HG02763 (cell line): ENCODE measurements around the gene DERA.
"Not testable (repeated sequence)": the region's sequence is repeated elsewhere in the genome, so short reads cannot be mapped to it uniquely, and the experiment has no call there.

Source experiments
- ATAC-seq: cut with Tn5 transposase; IDR thresholded peaks from one replicate; pipeline ENCODE4 v1.9.1; 2021; ENCODE audit warnings: mild to moderate bottlenecking, moderate library complexity; ENCODE audit not compliant: unreplicated experiment

Gene DERA

DNA sequence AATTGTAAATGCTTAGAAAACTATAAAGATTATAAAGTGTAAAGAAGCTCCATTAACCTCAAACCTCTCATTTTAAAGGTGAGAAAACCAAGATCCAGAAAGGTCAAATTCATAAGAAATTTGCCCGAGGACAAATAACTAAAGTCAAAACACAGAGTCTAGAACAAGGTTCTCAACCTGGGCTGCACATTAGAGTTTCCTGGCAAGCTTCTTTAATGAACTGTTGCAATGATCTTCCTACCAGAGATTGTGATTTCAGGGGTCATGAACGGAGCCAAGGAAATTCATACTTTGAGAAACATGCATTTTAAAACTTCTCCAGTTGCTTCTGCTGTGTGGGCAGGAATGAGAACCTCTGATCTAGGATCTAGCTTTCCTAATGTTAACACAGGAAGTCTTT, 86.8 kb downstream of the DERA start:
- no peak for ATAC-seq

- ATAC-seq, result no peak
Measured at GRCh38 chr12:16002880-16003279, 91.7 kb downstream of the DERA start.

DNA sequence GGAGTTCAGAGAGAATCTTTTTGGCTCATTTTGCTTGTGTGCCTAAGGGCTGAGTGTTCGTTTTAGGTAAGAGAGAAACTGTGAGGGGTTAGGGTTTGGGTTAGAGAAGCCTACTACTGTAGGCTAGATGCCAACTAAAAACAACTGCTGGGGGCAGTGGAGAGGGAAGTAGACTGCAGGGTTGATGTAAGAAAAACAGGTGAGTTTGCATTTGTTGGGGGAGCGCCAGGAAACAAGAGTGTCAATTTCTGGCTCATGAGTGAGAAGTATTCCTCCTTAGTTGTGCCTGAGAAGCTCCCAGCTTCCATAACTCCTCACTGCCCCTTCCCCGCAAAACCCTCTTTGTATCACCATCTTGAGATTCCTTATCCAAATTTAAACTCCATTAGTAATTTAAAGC, 92.3 kb downstream of the DERA start:
- ATAC-seq, result no peak

GRCh38 chr12:16006752-16007151, 95.6 kb downstream of the DERA start:
- ATAC-seq, result no peak

DNA sequence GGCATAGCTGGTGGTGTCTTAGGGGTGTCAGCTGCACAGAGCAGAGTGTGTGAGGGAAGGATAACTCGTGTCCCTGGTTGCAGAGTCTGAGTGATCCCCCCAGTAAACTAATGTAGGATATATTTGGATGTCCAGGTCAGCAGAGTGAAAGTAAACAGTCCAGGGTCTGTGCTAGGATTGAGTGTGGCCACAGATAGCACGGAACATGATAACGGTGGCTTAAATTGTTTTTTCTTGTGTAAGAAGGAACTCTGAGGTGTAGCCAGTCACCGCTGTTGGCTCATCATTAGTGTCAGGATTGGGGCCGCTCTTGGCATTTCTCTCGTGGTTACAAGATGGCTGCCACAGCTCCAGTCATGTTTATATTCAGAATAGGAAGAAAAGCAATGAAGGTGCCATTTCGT, 97.3 kb downstream of the DERA start:
- no peak for ATAC-seq

DNA sequence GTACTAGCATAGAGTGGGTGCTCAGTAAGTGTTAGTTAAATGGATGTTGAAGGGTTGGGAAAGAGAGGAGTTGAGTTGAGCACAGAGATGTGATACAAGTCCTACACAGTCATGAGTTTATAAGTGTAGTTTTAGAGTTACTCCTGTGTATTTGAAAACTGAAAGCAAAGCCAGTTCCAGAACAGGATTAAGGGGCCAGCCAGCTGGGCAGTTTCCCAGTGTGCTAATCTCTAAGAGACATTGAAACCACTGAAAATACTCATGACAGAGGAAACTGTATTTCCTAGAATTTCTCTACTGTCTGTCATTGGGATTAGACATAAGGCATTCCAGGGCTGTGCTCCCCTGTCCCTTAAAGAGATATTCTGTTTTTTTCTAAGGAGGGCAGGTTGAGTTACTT, 101.0 kb downstream of the DERA start:
- ATAC-seq, result no peak

DNA sequence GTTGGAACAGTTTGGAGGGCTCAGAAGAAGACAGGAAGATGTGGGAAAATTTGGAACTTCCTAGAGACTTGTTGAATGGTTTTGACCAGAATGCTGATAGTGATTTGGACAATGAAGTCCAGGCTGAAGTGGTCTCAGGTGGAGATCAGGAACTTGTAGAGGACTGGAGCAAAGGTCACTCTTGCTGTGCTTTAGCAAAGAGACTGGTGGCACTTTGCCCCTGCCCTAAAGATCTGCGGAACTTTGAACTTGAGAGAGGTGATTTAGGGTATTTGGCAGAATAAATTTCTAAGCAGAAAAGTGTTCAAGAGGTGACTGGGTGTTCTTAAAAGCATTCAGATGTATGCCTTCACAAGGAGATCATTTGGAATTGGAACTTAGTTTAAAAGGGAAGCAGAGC, 102.6 kb downstream of the DERA start:
- not testable (repeated sequence) for ATAC-seq

GRCh38 chr12:16014394-16014793, 103.3 kb downstream of the DERA start:
- not testable (repeated sequence) for ATAC-seq

- ATAC-seq, result no peak
Measured at GRCh38 chr12:16016748-16017147, 105.6 kb downstream of the DERA start.

- ATAC-seq, result no peak
Measured at GRCh38 chr12:16018306-16018705, 107.2 kb downstream of the DERA start.

GRCh38 chr12:16019136-16019535, 108.0 kb downstream of the DERA start:
- no peak for ATAC-seq

- no peak for ATAC-seq
Measured at GRCh38 chr12:16020031-16020430, 108.9 kb downstream of the DERA start.

GRCh38 chr12:16021026-16021425, 109.9 kb downstream of the DERA start:
- no peak for ATAC-seq

- no peak for ATAC-seq
Measured at GRCh38 chr12:16021676-16022075, 110.5 kb downstream of the DERA start.

GRCh38 chr12:16027002-16027401, 115.9 kb downstream of the DERA start:
- no peak for ATAC-seq

DNA sequence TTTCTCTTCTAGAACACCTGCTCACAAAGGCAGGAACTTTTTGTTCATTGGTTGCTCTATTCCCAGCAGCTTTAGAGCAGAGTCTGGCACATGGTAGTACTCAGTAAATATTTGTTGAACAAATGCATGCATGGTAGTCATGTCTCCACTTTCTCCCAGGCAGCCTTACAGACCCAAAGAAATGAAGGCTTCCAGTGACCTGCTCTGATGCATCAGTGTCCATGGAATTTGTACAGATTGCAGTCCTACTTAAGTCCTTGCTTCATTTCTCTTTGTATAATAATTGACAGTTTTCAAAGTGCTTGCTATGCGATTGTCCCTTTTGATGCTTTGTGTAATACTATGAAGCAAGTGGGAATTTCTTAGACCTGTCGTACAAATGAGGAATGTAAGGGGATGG, 119.6 kb downstream of the DERA start:
- no peak for ATAC-seq

GRCh38 chr12:16034136-16034817, 123.1 kb downstream of the DERA start:
- no peak for ATAC-seq

DNA sequence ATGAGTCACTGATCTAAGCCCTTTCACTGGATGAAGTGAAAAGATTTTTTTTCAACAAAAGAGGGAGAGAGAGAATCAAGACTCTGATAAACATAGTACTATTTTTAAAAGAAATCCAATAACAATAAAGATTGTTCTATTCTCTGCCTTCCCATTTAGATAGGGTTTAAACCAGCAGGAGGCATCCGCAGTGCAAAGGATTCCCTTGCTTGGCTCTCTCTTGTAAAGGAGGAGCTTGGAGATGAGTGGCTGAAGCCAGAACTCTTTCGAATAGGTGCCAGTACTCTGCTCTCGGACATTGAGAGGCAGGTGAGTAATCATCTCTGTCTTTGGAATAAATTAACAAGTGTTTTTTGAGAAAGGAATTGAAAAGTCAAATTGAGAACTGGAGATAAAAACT, 124.9 kb downstream of the DERA start:
- ATAC-seq, result no peak

DNA sequence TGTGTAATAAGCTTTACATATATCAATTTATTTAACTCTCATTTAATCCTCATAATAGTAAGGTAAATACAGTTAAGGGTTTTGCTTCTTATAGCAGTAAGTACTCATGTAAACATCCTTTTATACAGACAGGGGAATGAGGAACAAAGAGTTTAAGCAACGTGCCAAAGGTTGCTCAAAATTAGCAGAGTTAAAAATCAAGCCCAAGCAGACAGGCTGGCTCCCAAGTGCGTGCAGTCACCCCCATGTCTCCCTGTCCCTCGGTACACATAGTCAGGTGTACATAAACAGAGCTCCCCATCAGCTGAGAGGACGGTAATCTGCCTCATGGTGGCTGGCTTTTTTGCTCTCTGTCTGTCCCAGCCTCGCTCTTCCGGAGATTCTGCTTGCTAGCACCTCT, 126.4 kb downstream of the DERA start:
- ATAC-seq, result no peak

GRCh38 chr12:16043480-16043879, 132.3 kb downstream of the DERA start:
- no peak for ATAC-seq

GRCh38 chr12:16046266-16046665, 135.1 kb downstream of the DERA start:
- no peak for ATAC-seq

DNA sequence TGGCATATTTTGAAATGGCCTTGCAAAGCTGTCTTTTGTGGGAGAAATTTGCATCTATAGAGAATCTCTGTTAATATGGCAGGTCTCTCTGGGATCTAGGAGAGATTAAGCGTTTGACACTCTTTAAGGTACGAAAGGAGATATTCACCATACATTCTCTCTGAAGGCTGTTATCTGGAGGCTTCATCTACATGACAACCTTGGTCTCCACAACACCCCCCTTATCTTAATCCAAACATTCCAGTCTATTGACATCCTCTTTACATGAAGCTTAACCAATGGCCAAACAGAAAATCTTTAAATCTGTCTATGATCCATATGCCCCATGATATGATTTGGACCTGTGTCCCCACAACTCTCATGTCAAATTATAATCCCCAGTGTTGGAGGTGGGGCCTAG, 137.4 kb downstream of the DERA start:
- ATAC-seq, result no peak

DNA sequence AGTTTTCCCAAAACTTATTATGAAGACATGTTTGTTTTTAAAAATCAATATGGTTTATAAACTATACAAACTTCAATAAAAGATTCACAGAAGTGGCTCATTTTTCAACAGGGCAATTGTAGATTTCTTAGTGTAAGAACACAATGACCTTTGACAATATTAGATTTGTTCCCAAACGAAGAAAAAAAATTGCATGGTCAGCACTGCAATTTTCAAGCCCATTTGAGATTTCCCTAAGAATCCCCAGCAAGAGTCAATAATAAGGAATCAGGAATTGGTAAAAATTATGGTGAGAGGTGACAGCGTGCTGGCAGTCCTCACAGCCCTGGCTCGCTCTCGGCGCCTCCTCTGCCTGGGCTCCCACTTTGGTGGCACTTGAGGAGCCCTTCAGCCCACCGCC, 145.8 kb downstream of the DERA start:
- ATAC-seq, result no peak
